H1 (cell line): ENCODE measurements around the gene NCAPD2. TPM values are rescaled to one million over a fixed set of nuclear protein-coding genes. Genes with fewer than 3 reads are reported as not detected.
A peak's percentile ranks its signal among the peaks of the same experiment; 100 is the strongest.

ENCODE experiments used
- BACH1 ChIP-seq: IDR thresholded peaks from 2 replicates; pipeline ENCODE4 v1.6.1; 2012; ENCODE audit warnings: low read length, improper control_type of control experiment
- BRCA1 ChIP-seq: IDR thresholded peaks from 2 replicates; pipeline ENCODE4 v1.6.1; 2012; ENCODE audit warnings: low read depth, low read length, improper control_type of control experiment
- CBX5 ChIP-seq: fragments of 300-800, 300-1000 bp; sonication (generic); IDR thresholded peaks from 2 replicates; pipeline ENCODE4 v1.7.1; 2016; ENCODE audit warnings: antibody characterized with exemption, low read length, low read depth
- CHD1 ChIP-seq: IDR thresholded peaks from 2 replicates; pipeline ENCODE4 v1.6.1; 2012; ENCODE audit warnings: low read depth, low read length, improper control_type of control experiment
- CHD2 ChIP-seq: IDR thresholded peaks from 2 replicates; pipeline ENCODE4 v1.6.1; 2012; ENCODE audit warnings: low read length, improper control_type of control experiment
- E2F6 ChIP-seq: IDR thresholded peaks from 2 replicates; pipeline ENCODE4 v1.6.1; 2012; ENCODE audit warnings: inconsistent platforms
- EP300 ChIP-seq, 2 experiments: IDR thresholded peaks; 1 replicate in 1 of 2; 2 replicates in 1 of 2; pipeline ENCODE4 v1.6.1; 2011 to 2012; ENCODE audit warnings: low read depth in 2 of 2, low read length in 2 of 2, mild to moderate bottlenecking in 2 of 2, borderline replicate concordance in 1 of 2, inconsistent platforms in 1 of 2, moderate library complexity in 1 of 2
- KDM1A ChIP-seq: fragments of 200-600, 300-600 bp; sonication (generic); IDR thresholded peaks from 2 replicates; pipeline ENCODE4 v1.7.1; 2016; ENCODE audit warnings: mild to moderate bottlenecking, low read length, borderline replicate concordance
- MAFK ChIP-seq: IDR thresholded peaks from 2 replicates; pipeline ENCODE4 v1.6.1; 2012; ENCODE audit warnings: low read depth, mild to moderate bottlenecking, improper control_type of control experiment, low read length
- PHF8 ChIP-seq: fragments of 200-600 bp; sonication (generic); conservative IDR thresholded peaks from 2 replicates; pipeline ENCODE4 v1.7.1; 2012; ENCODE audit warnings: low read depth, mild to moderate bottlenecking, inconsistent platforms, low read length, moderate library complexity
- POLR2A ChIP-seq, 2 experiments: IDR thresholded peaks; 1 replicate in 1 of 2; 2 replicates in 1 of 2; pipeline ENCODE4 v1.6.1; 2011; ENCODE audit warnings: low read depth in 2 of 2, low read length in 2 of 2, mild to moderate bottlenecking in 2 of 2; ENCODE audit errors: control extremely low read depth in 1 of 2
- RAD21 ChIP-seq, 2 experiments: IDR thresholded peaks in 1 of 2; conservative IDR thresholded peaks in 1 of 2; 2 replicates each; pipeline ENCODE4 v1.6.1; 2011; ENCODE audit warnings: low read depth in 2 of 2, low read length in 2 of 2, improper control_type of control experiment in 1 of 2, inconsistent platforms in 1 of 2, mild to moderate bottlenecking in 1 of 2, moderate library complexity in 1 of 2
- SAP30 ChIP-seq: fragments of 300-600 bp; sonication (generic); IDR thresholded peaks from 2 replicates; pipeline ENCODE4 v1.7.1; 2012; ENCODE audit warnings: low read length, moderate library complexity, mild to moderate bottlenecking, inconsistent platforms; ENCODE audit not compliant: insufficient read depth, insufficient replicate concordance
- SIN3A ChIP-seq, 2 experiments: IDR thresholded peaks in 1 of 2; conservative IDR thresholded peaks in 1 of 2; 2 replicates each; pipeline ENCODE4 v1.6.1; 2011 to 2012; ENCODE audit warnings: low read length in 2 of 2, improper control_type of control experiment in 1 of 2, low read depth in 1 of 2, mild to moderate bottlenecking in 1 of 2
- SIRT6 ChIP-seq: IDR thresholded peaks from one replicate; pipeline ENCODE4 v1.7.1; 2012; ENCODE audit warnings: low read length, inconsistent platforms
- SIX5 ChIP-seq: IDR thresholded peaks from 2 replicates; pipeline ENCODE4 v1.6.1; 2011; ENCODE audit warnings: mild to moderate bottlenecking, low read depth, low read length
- SP1 ChIP-seq: IDR thresholded peaks from 2 replicates; pipeline ENCODE4 v1.6.1; 2011; ENCODE audit warnings: low read depth, low read length
- SP4 ChIP-seq: IDR thresholded peaks from 2 replicates; pipeline ENCODE4 v1.6.1; 2012; ENCODE audit warnings: low read length, inconsistent platforms
- YY1 ChIP-seq: IDR thresholded peaks from 2 replicates; pipeline ENCODE4 v1.6.1; 2011; ENCODE audit warnings: low read depth, mild to moderate bottlenecking, low read length
- polyA plus RNA-seq, 7 experiments: library from polyadenylated mRNA; depleted of rRNA in 3 of 7; stranded (reverse) in 5 of 7; unstranded in 2 of 7; fragments of >200 nt in 5 of 7; fragments of 200-250 nt in 2 of 7; gene quantifications; 1 replicate in 5 of 7; 2 replicates in 1 of 7; 4 replicates in 1 of 7; pipeline versions ENCODE4 v1.2.1 to v1.2.3, GENCODE V29; 2011 to 2013; ENCODE audit warnings: missing spikeins in 2 of 7, mixed read lengths in 2 of 7
- total RNA-seq: library from RNA; stranded (reverse); fragmentation: NEBNext Ultra II Directional; extraction: Animal tissue kit (Norgen Biotek cat#: 25700); gene quantifications from 2 replicates; pipeline ENCODE4 v1.2.1, GENCODE V29; 2021
- TF ChIP-seq, protein P1 (sequence below): IDR thresholded peaks from 2 replicates; pipeline ENCODE4 v1.6.1; 2011; ENCODE audit warnings: low read depth, mild to moderate bottlenecking, low read length; ENCODE audit not compliant: insufficient read depth
- TF ChIP-seq, protein P2 (sequence below): IDR thresholded peaks from 2 replicates; pipeline ENCODE4 v1.6.1; 2012; ENCODE audit warnings: inconsistent platforms

The NCAPD2 gene
- total and polyA plus RNA-seq, 2 of the 8 experiments (the other 6 are each of a cell fraction or from before 2014, with no cell fraction given): 55.8 to 132 TPM

DNA sequence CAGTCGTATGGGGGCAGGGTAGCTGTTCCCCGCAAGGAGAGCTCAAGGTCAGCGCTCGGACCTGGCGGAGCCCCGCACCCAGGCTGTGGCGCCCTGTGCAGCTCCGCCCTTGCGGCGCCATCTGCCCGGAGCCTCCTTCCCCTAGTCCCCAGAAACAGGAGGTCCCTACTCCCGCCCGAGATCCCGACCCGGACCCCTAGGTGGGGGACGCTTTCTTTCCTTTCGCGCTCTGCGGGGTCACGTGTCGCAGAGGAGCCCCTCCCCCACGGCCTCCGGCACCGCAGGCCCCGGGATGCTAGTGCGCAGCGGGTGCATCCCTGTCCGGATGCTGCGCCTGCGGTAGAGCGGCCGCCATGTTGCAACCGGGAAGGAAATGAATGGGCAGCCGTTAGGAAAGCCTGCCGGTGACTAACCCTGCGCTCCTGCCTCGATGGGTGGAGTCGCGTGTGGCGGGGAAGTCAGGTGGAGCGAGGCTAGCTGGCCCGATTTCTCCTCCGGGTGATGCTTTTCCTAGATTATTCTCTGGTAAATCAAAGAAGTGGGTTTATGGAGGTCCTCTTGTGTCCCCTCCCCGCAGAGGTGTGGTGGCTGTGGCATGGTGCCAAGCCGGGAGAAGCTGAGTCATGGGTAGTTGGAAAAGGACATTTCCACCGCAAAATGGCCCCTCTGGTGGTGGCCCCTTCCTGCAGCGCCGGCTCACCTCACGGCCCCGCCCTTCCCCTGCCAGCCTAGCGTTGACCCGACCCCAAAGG, 41.2 kb downstream of the NCAPD2 start (continued):
- no peak for TF ChIP-seq RAD21 (IDR thresholded peaks at IDR 0.05 in 1 of 2, conservative IDR thresholded peaks at IDR 0.05 in 1 of 2; ENCODE audit: low read depth in 2 of 2, low read length in 2 of 2)
- peak; percentile 72 for TF ChIP-seq SAP30
- no peak for TF ChIP-seq BRCA1
- TF ChIP-seq SIX5: no peak
- peak; percentile 56 for TF ChIP-seq PHF8
- peak in 1 of 2 experiments; percentile 95; a peak in 2 of 3 replicates for TF ChIP-seq POLR2A (IDR thresholded peaks at IDR 0.05; ENCODE audit: control extremely low read depth in 1 of 2, low read depth in 2 of 2, low read length in 2 of 2)
- peak; percentile 42; the same call in 1 of the 2 replicates for TF ChIP-seq SP1
- no peak; the same call in 1 of the 2 replicates for TF ChIP-seq SP4
- no peak; the same call in 1 of the 2 replicates for TF ChIP-seq CHD1
- TF ChIP-seq MAFK: no peak; the same call in 1 of the 2 replicates
- TF ChIP-seq, protein P1, sequence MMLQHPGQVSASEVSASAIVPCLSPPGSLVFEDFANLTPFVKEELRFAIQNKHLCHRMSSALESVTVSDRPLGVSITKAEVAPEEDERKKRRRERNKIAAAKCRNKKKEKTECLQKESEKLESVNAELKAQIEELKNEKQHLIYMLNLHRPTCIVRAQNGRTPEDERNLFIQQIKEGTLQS: peak; percentile 65
- TF ChIP-seq, protein P2, sequence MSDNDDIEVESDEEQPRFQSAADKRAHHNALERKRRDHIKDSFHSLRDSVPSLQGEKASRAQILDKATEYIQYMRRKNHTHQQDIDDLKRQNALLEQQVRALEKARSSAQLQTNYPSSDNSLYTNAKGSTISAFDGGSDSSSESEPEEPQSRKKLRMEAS: peak; percentile 87
- no peak for TF ChIP-seq CBX5
- TF ChIP-seq BACH1: no peak; the same call in 1 of the 2 replicates
- TF ChIP-seq E2F6: peak; percentile 34; the same call in 1 of the 2 replicates
- TF ChIP-seq SIN3A (conservative IDR thresholded peaks at IDR 0.05 in 1 of 2, IDR thresholded peaks at IDR 0.05 in 1 of 2; ENCODE audit: low read depth in 1 of 2, low read length in 2 of 2): peak in 1 of 2 experiments; percentile 88; a peak in 2 of 4 replicates
- TF ChIP-seq CHD2: 0 out of 2 replicates have a peak, but pooled peaks have one; percentile 18
- TF ChIP-seq YY1: peak; percentile 90
- TF ChIP-seq EP300 (IDR thresholded peaks at IDR 0.05; ENCODE audit: borderline replicate concordance in 1 of 2, low read depth in 2 of 2, low read length in 2 of 2): peak in 1 of 2 experiments; percentile 53; a peak in 1 of 3 replicates
- peak; percentile 21 for TF ChIP-seq SIRT6
- TF ChIP-seq KDM1A: no peak
